Osteocyte (in vitro differentiated cells): Measurements from ENCODE around the gene PSMB5. TPM values are rescaled to one million over a fixed set of nuclear protein-coding genes. Genes with fewer than 3 reads are reported as not detected.

Experiments
- DNase-seq: peaks from one replicate; pipeline ENCODE4 v3.0.0; 2021; ENCODE audit warnings: mixed read lengths; ENCODE audit not compliant: unreplicated experiment; ENCODE audit errors: extremely low spot score
- H3K27ac Mint-ChIP-seq: one replicate; pipeline ENCODE4 v1.8.0; 2021; ENCODE audit warnings: mild to moderate bottlenecking, mixed read lengths; ENCODE audit not compliant: unreplicated experiment
- H3K27me3 Mint-ChIP-seq: one replicate; pipeline ENCODE4 v1.8.0; 2021; ENCODE audit warnings: mixed read lengths; ENCODE audit not compliant: unreplicated experiment
- H3K36me3 Mint-ChIP-seq: one replicate; pipeline ENCODE4 v1.8.0; 2021; ENCODE audit warnings: mixed read lengths; ENCODE audit not compliant: unreplicated experiment
- H3K4me1 Mint-ChIP-seq: one replicate; pipeline ENCODE4 v1.8.0; 2021; ENCODE audit warnings: mixed read lengths; ENCODE audit not compliant: unreplicated experiment
- H3K4me3 Mint-ChIP-seq: one replicate; pipeline ENCODE4 v1.8.0; 2021; ENCODE audit warnings: mild to moderate bottlenecking, moderate library complexity, mixed read lengths; ENCODE audit not compliant: unreplicated experiment
- H3K9me3 Mint-ChIP-seq: one replicate; pipeline ENCODE4 v1.8.0; 2021; ENCODE audit warnings: mixed read lengths; ENCODE audit not compliant: unreplicated experiment
- CTCF ChIP-seq: fragments of 200-600 bp; sonication (generic); IDR thresholded peaks from 2 replicates; pipeline ENCODE4 v1.5.0; 2021; ENCODE audit warnings: antibody characterized with exemption, mild to moderate bottlenecking, moderate library complexity
- total RNA-seq: library from RNA; stranded (reverse); gene quantifications from 2 replicates; pipeline ENCODE4 v1.2.1, GENCODE V29; 2021

Gene PSMB5
- total RNA-seq, 1 donor from 2014 or later: 147 TPM

DNA sequence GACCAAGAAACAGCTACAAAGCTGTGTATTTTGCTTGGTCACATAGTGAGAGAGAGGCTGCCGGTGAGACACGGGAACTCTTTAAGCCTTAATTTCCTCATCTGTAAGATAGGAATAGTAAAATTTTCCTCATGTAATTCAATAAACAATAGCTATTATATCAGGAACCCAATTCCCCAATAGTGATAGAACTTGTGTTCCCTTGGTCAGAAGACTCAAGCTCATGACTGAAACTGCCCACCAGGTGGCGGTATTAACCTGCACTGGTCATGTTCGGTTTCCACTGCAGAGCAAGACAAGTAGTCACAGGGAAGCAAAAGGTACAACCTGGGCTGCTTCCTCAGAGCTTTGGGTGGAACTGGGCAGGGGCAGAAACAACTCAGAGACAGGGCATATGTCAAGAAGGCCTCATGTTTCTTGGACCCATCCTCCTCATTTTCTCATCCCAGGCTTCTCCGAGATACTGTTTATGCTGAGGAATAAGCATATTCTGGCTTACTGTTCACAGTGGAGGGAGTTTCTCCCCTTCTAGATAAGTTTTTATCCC lies 48.1 kb downstream of the PSMB5 start:
- no peaks in the 10 kb centered on the region for H3K9me3 Mint-ChIP-seq
- no peaks in the 10 kb centered on the region for H3K36me3 Mint-ChIP-seq
- DNase-seq: peak; percentile 94
- peak; percentile 89 for TF ChIP-seq CTCF
- H3K4me3 Mint-ChIP-seq: no peak overlapping the region
- H3K27me3 Mint-ChIP-seq: no peaks in the 10 kb centered on the region
- H3K27ac Mint-ChIP-seq: no peak overlapping the region
- H3K4me1 Mint-ChIP-seq: peaks cover 8% of the 10 kb centered on the region

GRCh38 chr14:22985894-22986507 lies 48.7 kb downstream of the PSMB5 start:
- no peak for TF ChIP-seq CTCF
- H3K27ac Mint-ChIP-seq: no peak overlapping the region
- H3K27me3 Mint-ChIP-seq: no peaks in the 10 kb centered on the region
- H3K36me3 Mint-ChIP-seq: no peaks in the 10 kb centered on the region
- peaks cover 8% of the 10 kb centered on the region for H3K4me1 Mint-ChIP-seq
- H3K4me3 Mint-ChIP-seq: no peak overlapping the region
- no peaks in the 10 kb centered on the region for H3K9me3 Mint-ChIP-seq
- DNase-seq: no peak

- TF ChIP-seq CTCF: no peak
- no peaks in the 10 kb centered on the region for H3K27me3 Mint-ChIP-seq
These were observed 49.6 kb downstream of the PSMB5 start for GRCh38 chr14:22984959-22985658.

GRCh38 chr14:22982477-22983245 lies 52.0 kb downstream of the PSMB5 start, which contains the start of gene AJUBA:
Gene AJUBA, minus strand, starts transcription at chr14:22982551. Its CDS starts 285 bp downstream, at chr14:22982266.
- Mint-ChIP-seq H3K36me3 (peaks cover 5% of the 10 kb centered on the region), H3K4me3 (no peak within 1 kb of the TSS), H3K4me1 (peaks cover 33% of the 10 kb centered on the region), H3K9me3 (no peaks in the 10 kb centered on the region), H3K27ac (peak within 1 kb of the TSS; percentile 83), H3K27me3 (no peaks in the 10 kb centered on the region)
- DNase-seq: peak; percentile 95
- TF ChIP-seq CTCF: no peak

More at GRCh38 chr14:22984959-22985658, 49.6 kb downstream of the PSMB5 start:
- Mint-ChIP-seq H3K4me1 (peaks cover 8% of the 10 kb centered on the region), H3K27ac (no peak overlapping the region), H3K9me3 (no peaks in the 10 kb centered on the region), H3K4me3 (no peak overlapping the region), H3K36me3 (no peaks in the 10 kb centered on the region)
- DNase-seq: no peak
